ENCODE measurements around the gene PYCR2. TPM values are rescaled to one million over a fixed set of nuclear protein-coding genes. Genes with fewer than 3 reads are reported as not detected.

PYCR2 gene
- total and polyA plus RNA-seq, 2 of the 8 experiments (the other 6 are each of a cell fraction or from before 2014, with no cell fraction given), result 79.3 to 84.6 TPM

- TF ChIP-seq JUND (IDR thresholded peaks at IDR 0.05; ENCODE audit: low read length) (no peak), RXRA (IDR thresholded peaks at IDR 0.05; ENCODE audit: insufficient read depth, low read depth, low read length) (0 out of 2 replicates have a peak, but pooled peaks have one; percentile 76), CBX5 (IDR thresholded peaks at IDR 0.05; ENCODE audit: low read depth, low read length) (no peak), SP1 (IDR thresholded peaks at IDR 0.05; ENCODE audit: low read depth, low read length) (peak; percentile 84), RNF2 (IDR thresholded peaks at IDR 0.05; ENCODE audit: borderline replicate concordance, low read depth, low read length, missing control alignments, poor library complexity, severe bottlenecking) (no peak), ASH2L (IDR thresholded peaks at IDR 0.05; ENCODE audit: low read length) (peak; percentile 47), SUZ12 (IDR thresholded peaks at IDR 0.05; ENCODE audit: low read length) (no peak), NANOG (IDR thresholded peaks at IDR 0.05; ENCODE audit: insufficient read depth, low read depth, low read length, poor library complexity, severe bottlenecking) (peak; percentile 91), KDM1A (IDR thresholded peaks at IDR 0.05; ENCODE audit: borderline replicate concordance, low read length) (no peak), PHF8 (conservative IDR thresholded peaks at IDR 0.05; ENCODE audit: low read depth, low read length) (no peak), ATF3 (IDR thresholded peaks at IDR 0.05; ENCODE audit: insufficient read depth, low read depth, low read length) (no peak), CHD2 (IDR thresholded peaks at IDR 0.05; ENCODE audit: low read length) (no peak), ATF2 (IDR thresholded peaks at IDR 0.05; ENCODE audit: low read length) (no peak), CHD1 (IDR thresholded peaks at IDR 0.05; ENCODE audit: low read depth, low read length) (no peak), TAF7 (optimal IDR thresholded peaks at IDR 0.05; ENCODE audit: borderline replicate concordance, low read depth, low read length) (no peak), EZH2 (IDR thresholded peaks at IDR 0.05; ENCODE audit: low read depth, low read length, severe bottlenecking) (no peak), HDAC2 (IDR thresholded peaks at IDR 0.05; ENCODE audit: borderline replicate concordance in 1 of 2, low read depth in 2 of 2, low read length in 2 of 2) (no peak), BACH1 (IDR thresholded peaks at IDR 0.05; ENCODE audit: low read length) (no peak; the same call in 1 of the 2 replicates), CTBP2 (IDR thresholded peaks at IDR 0.05; ENCODE audit: borderline replicate concordance, insufficient read depth, insufficient read length, low read length) (no peak), SRF (IDR thresholded peaks at IDR 0.05; ENCODE audit: low read depth, low read length) (no peak), YY1 (IDR thresholded peaks at IDR 0.05; ENCODE audit: low read depth, low read length) (no peak)
Observed at GRCh38 chr1:225899044-225899925, 24.8 kb downstream of the PYCR2 start (continued).
